Measurements from ENCODE around the gene PFKL.

GRCh38 chr21:44370027-44370735 lies 70.3 kb downstream of the PFKL start:
- TF ChIP-seq YY1 (IDR thresholded peaks at IDR 0.05; ENCODE audit: insufficient read depth, insufficient read length), result no peak
- TF ChIP-seq ZNF274 (IDR thresholded peaks at IDR 0.05; ENCODE audit: low read depth, low read length), result no peak
- TF ChIP-seq SUZ12 (IDR thresholded peaks at IDR 0.05; ENCODE audit: extremely low read depth, insufficient read depth, insufficient read length), result no peak
